DND-41 (cell line): ENCODE results near the gene SCUBE1.

ENCODE experiments used
- EZH2 ChIP-seq: IDR thresholded peaks from 3 replicates; pipeline ENCODE4 v1.6.1; 2012; ENCODE audit warnings: borderline replicate concordance, low read depth, mild to moderate bottlenecking, moderate library complexity, low read length, inconsistent platforms; ENCODE audit not compliant: severe bottlenecking
- TF ChIP-seq, protein P1 (sequence below): IDR thresholded peaks from 2 replicates; pipeline ENCODE4 v1.5.1; 2012; ENCODE audit warnings: borderline replicate concordance, low read length, moderate library complexity, mild to moderate bottlenecking; ENCODE audit not compliant: poor library complexity, severe bottlenecking; ENCODE audit errors: extremely low read depth

DNA sequence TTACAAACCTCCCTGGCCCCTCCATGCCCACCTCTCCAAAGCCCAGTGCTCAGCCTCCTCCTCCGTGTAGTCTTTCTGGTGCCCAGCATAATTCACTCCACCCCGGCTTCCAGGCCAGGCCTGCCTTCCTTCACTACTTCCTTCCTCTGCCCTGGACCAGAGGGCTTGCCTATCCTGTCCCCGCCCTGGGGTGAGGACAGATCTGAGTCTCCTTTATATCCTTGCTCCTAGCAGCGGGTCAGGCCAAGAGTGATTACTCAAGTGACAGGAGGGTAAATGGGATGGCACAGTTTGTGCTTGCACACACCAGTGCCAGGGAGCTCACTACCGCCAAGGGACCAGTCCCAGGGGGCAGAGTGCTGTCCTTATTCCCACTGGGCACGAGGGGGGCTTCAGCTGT lies 48.0 kb downstream of the SCUBE1 start:
- TF ChIP-seq, protein P1, sequence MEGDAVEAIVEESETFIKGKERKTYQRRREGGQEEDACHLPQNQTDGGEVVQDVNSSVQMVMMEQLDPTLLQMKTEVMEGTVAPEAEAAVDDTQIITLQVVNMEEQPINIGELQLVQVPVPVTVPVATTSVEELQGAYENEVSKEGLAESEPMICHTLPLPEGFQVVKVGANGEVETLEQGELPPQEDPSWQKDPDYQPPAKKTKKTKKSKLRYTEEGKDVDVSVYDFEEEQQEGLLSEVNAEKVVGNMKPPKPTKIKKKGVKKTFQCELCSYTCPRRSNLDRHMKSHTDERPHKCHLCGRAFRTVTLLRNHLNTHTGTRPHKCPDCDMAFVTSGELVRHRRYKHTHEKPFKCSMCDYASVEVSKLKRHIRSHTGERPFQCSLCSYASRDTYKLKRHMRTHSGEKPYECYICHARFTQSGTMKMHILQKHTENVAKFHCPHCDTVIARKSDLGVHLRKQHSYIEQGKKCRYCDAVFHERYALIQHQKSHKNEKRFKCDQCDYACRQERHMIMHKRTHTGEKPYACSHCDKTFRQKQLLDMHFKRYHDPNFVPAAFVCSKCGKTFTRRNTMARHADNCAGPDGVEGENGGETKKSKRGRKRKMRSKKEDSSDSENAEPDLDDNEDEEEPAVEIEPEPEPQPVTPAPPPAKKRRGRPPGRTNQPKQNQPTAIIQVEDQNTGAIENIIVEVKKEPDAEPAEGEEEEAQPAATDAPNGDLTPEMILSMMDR: no peak
- no peak for TF ChIP-seq EZH2
